Measurements from ENCODE around the gene SOX1.

The SOX1 gene

GRCh38 chr13:112067116-112067741, at the start of gene SOX1:
Gene SOX1, plus strand, starts transcription at chr13:112067149. Its CDS starts 510 bp downstream, at chr13:112067659.
- in situ Hi-C loops (cut with HindIII; ENCODE audit: low sequenced_read_pairs), result no loop called here
- peak within 1 kb of the TSS; percentile 33 for H3K4me3 ChIP-seq (ENCODE audit: low read depth, low read length)
- no peak for DNase-seq (ENCODE audit: low read depth)
- TF ChIP-seq CTCF (IDR thresholded peaks at IDR 0.05; ENCODE audit: low read depth, low read length, missing control alignments), result no peak

DNA sequence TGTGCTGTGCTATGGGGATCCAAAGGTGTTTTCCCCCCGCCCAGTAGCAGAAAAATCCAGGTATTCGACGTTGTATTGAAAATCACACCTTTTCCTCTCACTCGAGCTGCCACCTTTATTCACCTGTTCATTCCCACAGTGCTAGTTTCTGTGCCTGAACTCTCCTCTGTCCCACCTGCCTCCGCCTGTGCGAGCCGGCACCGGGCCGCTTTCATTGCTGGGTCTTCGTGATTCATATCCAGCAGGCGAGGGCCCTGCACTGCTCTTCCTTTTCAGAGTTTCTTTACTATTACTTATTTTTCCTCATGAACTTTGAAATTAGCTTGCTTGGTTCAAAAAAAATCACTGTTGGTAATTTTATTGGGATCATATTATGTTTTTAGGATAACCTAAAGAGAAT, 42.4 kb upstream of the SOX1 start:
- H3K4me3 ChIP-seq (ENCODE audit: low read depth, low read length), result no peak overlapping the region
- DNase-seq (ENCODE audit: low read depth), result no peak
- in situ Hi-C loops (cut with HindIII; ENCODE audit: low sequenced_read_pairs), result no loop called here
- TF ChIP-seq CTCF (IDR thresholded peaks at IDR 0.05; ENCODE audit: low read depth, low read length, missing control alignments), result no peak

GRCh38 chr13:112027250-112027649, 39.7 kb upstream of the SOX1 start:
- no peak for DNase-seq (ENCODE audit: low read depth)
- H3K4me3 ChIP-seq (ENCODE audit: low read depth, low read length), result no peak overlapping the region
- in situ Hi-C loops (cut with HindIII; ENCODE audit: low sequenced_read_pairs), result no loop called here
- no peak for TF ChIP-seq CTCF (IDR thresholded peaks at IDR 0.05; ENCODE audit: low read depth, low read length, missing control alignments)

- no peak overlapping the region for H3K4me3 ChIP-seq (ENCODE audit: low read depth, low read length)
- no peak for DNase-seq (ENCODE audit: low read depth)
- in situ Hi-C loops (cut with HindIII; ENCODE audit: low sequenced_read_pairs), result no loop called here
- TF ChIP-seq CTCF (IDR thresholded peaks at IDR 0.05; ENCODE audit: low read depth, low read length, missing control alignments), result no peak
Observed at GRCh38 chr13:112028481-112028880, 38.5 kb upstream of the SOX1 start.

GRCh38 chr13:112029143-112029542, 37.8 kb upstream of the SOX1 start:
- in situ Hi-C loops (cut with HindIII; ENCODE audit: low sequenced_read_pairs), result no loop called here
- no peak overlapping the region for H3K4me3 ChIP-seq (ENCODE audit: low read depth, low read length)
- DNase-seq (ENCODE audit: low read depth), result no peak
- TF ChIP-seq CTCF (IDR thresholded peaks at IDR 0.05; ENCODE audit: low read depth, low read length, missing control alignments), result no peak

DNA sequence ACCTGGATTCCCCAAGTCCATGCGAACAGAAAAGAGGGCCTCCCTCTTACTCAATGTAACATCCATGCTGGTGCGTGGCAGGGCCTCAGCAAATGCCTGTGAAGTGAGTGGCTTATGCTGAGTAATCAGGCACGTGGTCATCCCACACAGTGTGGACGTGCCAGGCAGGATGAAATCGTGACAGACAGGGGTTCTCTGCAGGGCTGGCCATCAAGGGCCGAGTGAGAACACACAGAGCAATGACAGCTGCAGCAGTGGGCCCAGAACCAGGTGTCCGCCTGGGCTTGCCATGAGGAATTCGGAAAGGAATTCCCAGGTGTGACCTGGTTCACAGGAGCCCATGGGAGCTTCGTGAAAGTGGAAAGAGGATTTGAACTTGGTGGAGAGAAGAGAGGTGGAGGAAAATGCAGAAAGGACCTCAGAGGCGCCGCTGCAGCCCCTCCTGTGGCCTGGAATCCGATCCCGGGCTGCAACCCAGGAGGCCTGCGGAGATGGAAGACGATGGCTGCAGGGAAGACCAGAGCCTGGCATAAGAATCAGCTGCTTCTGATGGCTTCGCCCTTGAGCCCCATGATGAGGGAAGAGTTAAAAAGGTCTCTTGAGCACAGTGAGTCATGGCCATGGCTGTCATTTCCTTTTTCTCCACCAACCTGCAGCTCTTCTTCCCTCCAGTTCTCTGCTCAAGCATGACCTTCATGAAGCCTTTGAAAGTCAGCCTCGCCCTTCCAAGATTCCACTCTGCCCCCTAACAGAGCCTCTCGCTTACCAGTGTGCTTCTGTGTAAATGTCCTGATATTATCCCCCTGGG, 34.6 kb upstream of the SOX1 start:
- in situ Hi-C loops (cut with HindIII; ENCODE audit: low sequenced_read_pairs), result no loop called here
- no peak overlapping the region for H3K4me3 ChIP-seq (ENCODE audit: low read depth, low read length)
- no peak for DNase-seq (ENCODE audit: low read depth)
- TF ChIP-seq CTCF (IDR thresholded peaks at IDR 0.05; ENCODE audit: low read depth, low read length, missing control alignments), result no peak
